ENCODE measurements around the gene JARID2. TPM values are rescaled to one million over a fixed set of nuclear protein-coding genes. Genes with fewer than 3 reads are reported as not detected.
"Not testable (repeated sequence)": the region's sequence is repeated elsewhere in the genome, so short reads cannot be mapped to it uniquely, and the experiment has no call there.

JARID2 gene
- total RNA-seq, 2 experiments from 2014 or later: 27.5 to 27.6 TPM

DNA sequence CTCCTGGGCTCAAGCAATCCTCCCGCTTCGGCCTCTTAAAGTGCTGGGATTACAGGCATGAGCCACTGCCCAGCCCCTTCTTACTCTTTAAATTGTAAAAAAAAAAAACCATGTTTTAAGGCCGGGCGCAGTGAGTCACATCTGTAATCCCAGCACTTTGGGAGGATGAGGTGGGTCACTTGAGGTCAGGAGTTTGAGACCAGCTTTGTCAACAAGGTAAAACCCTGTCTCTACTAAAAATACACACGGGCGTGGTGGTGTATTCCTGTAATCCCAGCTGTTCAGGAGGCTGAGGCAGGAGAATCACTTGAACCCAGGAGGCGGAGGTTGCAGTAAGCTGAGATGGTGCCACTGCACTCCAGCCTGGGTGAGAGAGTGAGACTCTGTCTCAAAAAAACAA lies 43.6 kb downstream of the JARID2 start:
- H3K27ac Mint-ChIP-seq, H3K9me3 Mint-ChIP-seq, H3K27me3 Mint-ChIP-seq, DNase-seq, H3K4me3 Mint-ChIP-seq, POLR2A ChIA-PET: not testable (repeated sequence)
- peaks cover 70% of the 10 kb centered on the region for H3K4me1 Mint-ChIP-seq
- H3K36me3 Mint-ChIP-seq (ENCODE audit: low read depth): peaks cover 22% of the 10 kb centered on the region
- CTCF ChIA-PET: interaction anchor here (0.6 kb wide), 1 partner anchor 38 kb away, joined by 3 read pairs; no protein-coding TSS in a partner anchor

DNA sequence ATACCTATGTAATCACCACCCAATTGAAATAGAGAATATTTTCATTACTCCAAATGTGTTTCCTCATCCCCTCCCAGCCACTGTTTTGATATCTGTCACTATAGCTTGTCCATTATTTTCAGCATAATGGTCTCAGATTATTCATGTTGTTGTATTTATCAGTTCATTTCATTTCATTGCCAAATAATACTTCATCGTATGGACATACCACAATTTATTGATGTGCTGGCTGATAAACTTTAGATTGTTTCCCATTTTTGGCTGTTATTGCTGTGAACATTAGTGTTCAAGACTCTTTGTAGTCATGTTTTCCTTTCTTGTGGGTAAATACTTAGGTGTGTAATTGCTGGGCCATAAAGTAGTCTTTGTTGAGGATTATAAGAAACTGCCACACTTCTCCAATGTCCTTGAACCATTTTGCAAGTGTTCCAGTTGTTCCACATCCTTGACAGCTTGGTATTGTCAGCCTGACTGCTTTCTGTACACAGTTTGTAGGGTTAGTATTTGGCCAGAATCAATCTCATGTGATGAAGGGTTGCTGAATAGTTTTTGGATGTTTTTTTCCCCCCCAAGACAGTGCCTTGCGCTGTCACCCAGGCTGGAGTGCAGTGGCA lies 44.3 kb downstream of the JARID2 start:
- Mint-ChIP-seq H3K9me3 (peaks cover 9% of the 10 kb centered on the region), H3K27ac (peak overlapping the region; percentile 60), H3K27me3 (no peaks in the 10 kb centered on the region), H3K4me1 (peaks cover 72% of the 10 kb centered on the region), H3K4me3 (no peak overlapping the region), H3K36me3 (ENCODE audit: low read depth) (peaks cover 25% of the 10 kb centered on the region)
- no peak for DNase-seq
- ChIA-PET POLR2A (no interaction called here), CTCF (interaction anchor here (0.6 kb wide), 2 partner anchors 13 to 38 kb away, joined by 3 read pairs; no protein-coding TSS in a partner anchor)

DNA sequence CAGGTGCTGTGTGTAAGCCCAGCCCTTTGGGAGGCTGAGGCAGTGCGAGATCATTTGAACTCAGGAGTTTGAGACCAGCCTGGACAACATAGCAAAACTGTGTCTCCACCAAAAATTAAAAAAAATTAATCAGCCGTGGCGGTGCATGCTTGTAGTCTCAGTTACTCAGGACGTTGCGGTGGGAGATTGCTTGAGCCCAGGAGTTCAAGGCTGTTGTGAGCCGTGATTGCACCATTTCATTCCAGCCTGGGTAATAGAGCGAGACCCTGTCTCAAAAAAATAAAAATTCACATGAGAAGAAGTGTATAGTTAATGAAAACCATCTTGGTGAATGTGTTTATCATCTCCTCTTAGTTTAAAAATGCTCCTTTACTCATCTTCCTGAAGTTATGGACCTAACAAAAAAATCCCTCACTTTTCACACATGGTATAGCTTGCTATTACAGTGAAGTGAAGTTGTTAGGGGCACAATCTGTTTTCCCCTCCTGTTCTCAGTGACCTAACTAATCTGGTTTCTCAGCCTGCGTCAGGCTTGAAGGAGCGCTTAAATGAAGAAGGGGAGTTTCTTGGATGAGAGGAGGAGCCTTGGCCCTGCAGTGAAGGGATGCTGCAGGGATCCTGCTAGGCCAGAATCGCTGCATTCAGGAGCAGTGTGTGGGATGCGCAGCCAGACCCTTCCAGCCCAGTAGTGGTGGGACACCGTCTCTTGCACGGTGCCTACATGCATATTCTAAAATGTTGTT lies 45.3 kb downstream of the JARID2 start:
- CTCF ChIA-PET: no interaction called here
- H3K27ac Mint-ChIP-seq: peak overlapping the region; percentile 33
- H3K4me3 Mint-ChIP-seq: no peak overlapping the region
- peaks cover 74% of the 10 kb centered on the region for H3K4me1 Mint-ChIP-seq
- POLR2A ChIA-PET: no interaction called here
- no peaks in the 10 kb centered on the region for H3K27me3 Mint-ChIP-seq
- no peak for DNase-seq
- H3K36me3 Mint-ChIP-seq (ENCODE audit: low read depth): peaks cover 29% of the 10 kb centered on the region
- H3K9me3 Mint-ChIP-seq: peaks cover 9% of the 10 kb centered on the region

DNA sequence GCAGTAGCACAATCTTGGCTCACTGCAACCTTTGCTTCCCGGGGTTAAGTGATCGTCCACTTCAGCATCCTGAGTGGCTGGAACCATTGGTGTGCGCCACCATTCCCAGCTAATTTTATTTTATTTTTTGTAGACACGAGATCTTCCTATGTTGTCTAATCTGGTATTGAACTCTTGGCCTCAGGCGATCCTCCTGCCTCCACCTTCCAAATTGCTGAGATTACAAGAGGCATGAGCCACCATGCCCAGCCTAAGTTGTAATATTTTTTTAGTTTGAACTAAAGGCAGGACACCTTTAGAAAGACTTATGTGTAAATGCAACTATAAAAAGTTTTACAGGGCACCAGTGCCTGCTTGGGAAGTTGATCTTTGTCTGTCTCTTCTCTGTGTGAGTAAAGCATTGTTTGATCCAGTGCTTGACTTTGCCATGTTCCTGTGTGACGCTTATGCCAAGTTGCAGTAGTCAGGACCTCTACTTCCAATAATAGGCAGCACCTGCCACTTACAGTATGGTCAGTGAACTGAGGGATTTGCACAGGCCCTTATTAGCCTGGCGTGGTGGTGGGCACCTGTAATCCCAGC lies 46.9 kb downstream of the JARID2 start:
- CTCF ChIA-PET: interaction anchor here (1.6 kb wide), 2 partner anchors 21 to 25 kb away, joined by 3 read pairs; no protein-coding TSS in a partner anchor
- peak overlapping the region; percentile 74 for H3K27ac Mint-ChIP-seq
- peaks cover 33% of the 10 kb centered on the region for H3K36me3 Mint-ChIP-seq (ENCODE audit: low read depth)
- no peak overlapping the region for H3K4me3 Mint-ChIP-seq
- peaks cover 80% of the 10 kb centered on the region for H3K4me1 Mint-ChIP-seq
- peaks cover 9% of the 10 kb centered on the region for H3K9me3 Mint-ChIP-seq
- POLR2A ChIA-PET: no interaction called here
- DNase-seq: no peak
- no peaks in the 10 kb centered on the region for H3K27me3 Mint-ChIP-seq

DNA sequence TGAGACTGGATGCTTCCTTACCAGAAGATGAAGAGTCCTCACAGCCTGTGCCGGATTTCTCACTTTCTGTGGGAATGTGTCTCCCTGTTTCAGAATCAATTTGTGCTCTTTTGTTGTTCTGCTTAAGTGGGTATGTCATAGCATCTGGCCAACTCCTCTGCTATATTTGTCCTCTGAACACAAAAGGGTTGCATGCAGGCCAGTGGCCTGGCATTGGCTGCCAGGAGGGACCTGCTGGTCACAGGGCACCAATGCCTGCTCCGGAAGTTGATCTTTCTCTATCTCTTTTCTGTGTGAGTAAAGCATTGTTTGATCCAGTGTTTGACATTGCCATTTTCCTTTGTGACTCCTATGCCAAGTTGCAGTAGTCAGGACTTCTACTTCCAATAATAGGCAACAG lies 47.8 kb downstream of the JARID2 start:
- no peak for DNase-seq
- Mint-ChIP-seq H3K27ac (peak overlapping the region; percentile 50), H3K36me3 (ENCODE audit: low read depth) (peaks cover 33% of the 10 kb centered on the region), H3K4me1 (peaks cover 79% of the 10 kb centered on the region), H3K9me3 (peaks cover 9% of the 10 kb centered on the region), H3K4me3 (no peak overlapping the region), H3K27me3 (no peaks in the 10 kb centered on the region)
- ChIA-PET POLR2A (no interaction called here), CTCF (interaction anchor here (1.6 kb wide), 2 partner anchors 20 to 24 kb away, joined by 3 read pairs; no protein-coding TSS in a partner anchor)

DNA sequence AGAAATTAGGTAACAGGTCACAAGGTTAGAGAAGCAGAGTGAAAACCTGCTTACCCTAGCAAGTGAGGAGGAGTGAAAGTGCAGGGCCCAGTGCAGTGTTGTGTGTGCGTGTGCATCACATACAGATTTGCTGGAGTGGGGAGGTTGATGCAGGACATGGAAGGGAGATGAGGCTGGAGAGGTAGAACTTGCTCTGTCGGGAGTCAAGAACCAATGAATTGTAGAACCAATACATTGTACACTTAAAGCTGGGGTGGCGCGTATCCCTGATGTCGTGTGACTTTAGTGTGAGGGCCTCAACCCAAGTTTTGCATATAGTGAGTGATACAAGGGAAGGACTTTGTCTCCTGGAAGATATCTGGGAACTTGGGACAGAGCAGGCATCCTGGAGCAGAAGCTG lies 48.6 kb downstream of the JARID2 start:
- ChIA-PET POLR2A (no interaction called here), CTCF (interaction anchor here (0.6 to 1.6 kb wide), 3 partner anchors 9 to 23 kb away, joined by 3 to 4 read pairs (median 3); no protein-coding TSS in a partner anchor)
- Mint-ChIP-seq H3K4me1 (peaks cover 83% of the 10 kb centered on the region), H3K9me3 (peaks cover 9% of the 10 kb centered on the region), H3K27me3 (no peaks in the 10 kb centered on the region), H3K27ac (peak overlapping the region; percentile 78), H3K36me3 (ENCODE audit: low read depth) (peaks cover 37% of the 10 kb centered on the region), H3K4me3 (no peak overlapping the region)
- DNase-seq: no peak

DNA sequence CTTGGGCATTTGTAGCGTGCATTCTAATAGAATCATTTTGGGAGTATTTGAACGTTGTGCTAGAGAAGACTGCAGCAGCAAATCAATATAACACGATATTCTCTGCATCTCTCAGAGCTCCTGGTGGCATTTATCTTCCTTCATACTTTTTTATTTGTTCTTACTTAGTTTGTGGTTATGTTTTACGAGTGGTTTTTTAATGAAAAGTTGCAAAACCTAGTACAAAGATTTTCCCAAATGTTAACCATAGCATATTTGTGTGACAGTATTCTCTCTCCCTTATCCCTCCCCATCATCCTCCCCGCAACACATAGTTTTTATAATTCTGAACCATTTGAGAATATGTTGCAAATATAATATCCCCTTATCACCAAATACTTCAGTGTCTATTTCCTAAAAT lies 50.4 kb downstream of the JARID2 start:
- POLR2A ChIA-PET: no interaction called here
- peaks cover 34% of the 10 kb centered on the region for H3K36me3 Mint-ChIP-seq (ENCODE audit: low read depth)
- H3K4me1 Mint-ChIP-seq: peaks cover 85% of the 10 kb centered on the region
- H3K27me3 Mint-ChIP-seq: no peaks in the 10 kb centered on the region
- DNase-seq: no peak
- peaks cover 9% of the 10 kb centered on the region for H3K9me3 Mint-ChIP-seq
- H3K27ac Mint-ChIP-seq: peak overlapping the region; percentile 85
- CTCF ChIA-PET: interaction anchor here (0.7 kb wide), 1 partner anchor 69 kb away, joined by 3 read pairs; no protein-coding TSS in a partner anchor
- peak overlapping the region; percentile 26 for H3K4me3 Mint-ChIP-seq

DNA sequence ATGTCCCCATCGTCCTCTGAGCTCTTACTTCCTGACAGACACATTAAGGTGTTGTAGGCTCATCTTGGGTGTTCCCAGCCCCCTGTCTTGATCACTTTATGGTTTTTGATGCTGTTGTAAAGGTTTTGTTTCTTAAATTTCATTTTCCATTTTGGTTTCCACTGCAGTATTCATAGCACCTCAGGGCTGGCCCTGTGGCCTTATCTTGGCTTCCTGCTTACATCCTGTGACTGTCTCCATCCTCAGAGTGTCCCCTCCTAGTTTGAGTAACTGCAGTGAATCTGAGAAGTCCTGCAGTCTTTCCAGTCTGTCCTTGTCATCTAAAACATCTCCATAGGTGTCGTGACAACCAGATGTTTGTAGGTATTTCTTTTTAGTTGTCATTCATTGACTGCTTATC lies 50.9 kb downstream of the JARID2 start:
- ChIA-PET POLR2A (no interaction called here), CTCF (interaction anchor here (0.7 kb wide), 1 partner anchor 68 kb away, joined by 3 read pairs; no protein-coding TSS in a partner anchor)
- peaks cover 9% of the 10 kb centered on the region for H3K9me3 Mint-ChIP-seq
- peaks cover 37% of the 10 kb centered on the region for H3K36me3 Mint-ChIP-seq (ENCODE audit: low read depth)
- no peaks in the 10 kb centered on the region for H3K27me3 Mint-ChIP-seq
- DNase-seq: peak; percentile 51
- peak overlapping the region; percentile 85 for H3K27ac Mint-ChIP-seq
- peaks cover 85% of the 10 kb centered on the region for H3K4me1 Mint-ChIP-seq
- peak overlapping the region; percentile 26 for H3K4me3 Mint-ChIP-seq

DNA sequence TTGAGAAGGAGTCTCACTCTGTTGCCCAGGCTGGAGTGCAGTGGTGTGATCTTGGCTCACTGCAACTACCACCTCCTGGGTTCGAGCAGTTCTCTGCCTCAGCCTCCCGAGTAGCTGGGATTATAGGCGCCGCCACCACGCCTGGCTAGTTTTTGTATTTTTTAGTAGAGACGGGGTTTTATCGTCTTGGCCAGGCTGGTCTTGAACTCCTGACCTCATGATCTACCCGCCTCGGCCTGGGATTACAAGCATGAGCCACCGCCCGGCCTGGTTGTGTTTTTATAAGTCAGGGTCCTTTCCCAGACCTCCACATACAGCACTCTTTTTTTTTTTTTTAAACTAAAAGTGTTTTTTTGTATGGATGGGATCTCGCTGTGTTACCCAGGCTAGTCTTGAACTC lies 51.3 kb downstream of the JARID2 start:
- CTCF ChIA-PET, H3K4me3 Mint-ChIP-seq, H3K9me3 Mint-ChIP-seq, DNase-seq, H3K27me3 Mint-ChIP-seq, POLR2A ChIA-PET: not testable (repeated sequence)
- peak overlapping the region; percentile 70 for H3K27ac Mint-ChIP-seq
- H3K4me1 Mint-ChIP-seq: peaks cover 86% of the 10 kb centered on the region
- H3K36me3 Mint-ChIP-seq (ENCODE audit: low read depth): peaks cover 38% of the 10 kb centered on the region

DNA sequence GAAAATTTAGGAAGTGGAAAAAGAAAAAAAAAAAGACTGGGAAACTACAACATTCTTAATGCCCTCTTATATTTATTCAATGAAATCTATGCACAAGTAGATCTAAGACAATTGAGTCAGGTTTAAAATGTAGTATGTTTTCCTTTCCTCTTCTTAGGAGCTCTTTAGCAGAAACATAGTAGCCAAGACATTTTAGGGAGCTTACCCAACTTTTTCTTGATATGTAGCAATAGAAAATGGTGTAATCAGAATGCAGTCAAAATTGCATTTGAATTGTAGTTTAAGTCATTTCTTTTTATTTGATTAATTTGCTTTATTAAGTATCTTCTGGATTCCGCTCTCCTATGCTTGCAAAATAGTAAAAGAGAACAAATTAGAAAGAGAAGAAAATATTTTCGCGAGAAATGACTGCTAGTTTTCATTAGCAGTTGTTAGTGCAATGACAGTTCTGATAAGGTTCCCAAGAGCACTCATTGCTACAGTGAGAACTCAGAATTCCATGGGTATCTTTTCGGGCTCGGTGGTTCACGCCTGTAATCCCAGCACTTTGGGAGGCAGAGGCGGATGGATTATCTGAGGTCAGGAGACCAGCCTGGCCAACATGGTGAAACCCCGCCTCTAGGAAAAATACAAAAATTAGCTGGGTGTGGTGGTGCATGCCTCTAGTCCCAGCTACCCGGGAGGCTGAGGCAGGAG lies 52.2 kb downstream of the JARID2 start:
- Mint-ChIP-seq H3K27me3 (no peaks in the 10 kb centered on the region), H3K4me1 (peaks cover 82% of the 10 kb centered on the region), H3K27ac (peak overlapping the region; percentile 70), H3K4me3 (no peak overlapping the region), H3K9me3 (peaks cover 5% of the 10 kb centered on the region), H3K36me3 (ENCODE audit: low read depth) (peaks cover 32% of the 10 kb centered on the region)
- ChIA-PET CTCF (interaction anchor here (0.9 kb wide), 1 partner anchor 13 kb away, joined by 4 read pairs; no protein-coding TSS in a partner anchor), POLR2A (no interaction called here)
- DNase-seq: no peak

DNA sequence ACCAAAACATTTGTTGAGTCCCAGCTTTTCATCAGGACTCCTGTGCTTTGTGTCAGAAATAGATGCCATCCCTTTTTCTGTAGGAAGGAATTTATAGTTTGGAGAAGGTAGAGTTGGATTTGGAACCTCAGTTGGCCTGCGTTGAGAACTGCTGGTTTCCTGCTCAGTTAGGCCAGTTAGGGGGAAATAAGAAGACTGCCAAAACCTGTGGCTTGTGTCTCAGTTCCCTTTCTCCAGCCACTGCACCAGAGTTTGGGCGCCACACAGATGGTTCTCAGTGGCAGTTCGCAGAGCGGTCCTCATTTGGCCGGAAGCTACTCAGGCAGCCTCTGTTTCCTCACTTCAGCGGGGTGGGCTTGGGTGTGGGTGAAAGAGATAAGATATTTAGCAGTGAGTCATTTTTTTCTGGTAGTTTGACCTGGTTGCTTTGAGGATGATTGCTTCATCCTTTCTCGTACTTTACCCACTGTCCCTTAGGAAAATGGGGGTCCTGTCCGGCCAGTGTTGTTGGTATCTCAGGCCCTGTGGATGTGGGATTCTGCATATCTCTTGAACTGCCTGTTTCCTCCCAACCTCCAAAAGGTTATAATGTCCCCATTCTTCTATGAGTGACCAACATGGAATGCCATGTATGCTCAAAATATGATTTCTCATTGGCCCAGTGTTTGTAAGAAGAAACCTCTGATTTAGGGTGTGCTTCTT lies 53.7 kb downstream of the JARID2 start:
- DNase-seq: peak; percentile 25
- CTCF ChIA-PET: interaction anchor here (0.6 to 2.0 kb wide), 3 partner anchors 15 to 22 kb away, joined by 3 to 5 read pairs (median 4); no protein-coding TSS in a partner anchor
- POLR2A ChIA-PET: no interaction called here
- peaks cover 1% of the 10 kb centered on the region for H3K9me3 Mint-ChIP-seq
- H3K27me3 Mint-ChIP-seq: no peaks in the 10 kb centered on the region
- H3K27ac Mint-ChIP-seq: peak overlapping the region; percentile 71
- H3K4me1 Mint-ChIP-seq: peaks cover 79% of the 10 kb centered on the region
- H3K36me3 Mint-ChIP-seq (ENCODE audit: low read depth): peaks cover 19% of the 10 kb centered on the region
- no peak overlapping the region for H3K4me3 Mint-ChIP-seq

Measured in activated CD4-positive, alpha-beta T cell treated with anti-CD3 and anti-CD28 coated beads, Interleukin-2, amount 10 ng/mL, durations not matched to agents 7 days and 5 days (primary cell).